Urinary bladder (tissue), 4 donors: Measurements from ENCODE around the gene ADAP2. TPM values are rescaled to one million over a fixed set of nuclear protein-coding genes. Genes with fewer than 3 reads are reported as not detected.
"Not testable (repeated sequence)": the region's sequence is repeated elsewhere in the genome, so short reads cannot be mapped to it uniquely, and the experiment has no call there.

Experiments used
- DNase-seq: peaks from one replicate; pipeline ENCODE4 v3.0.0-alpha.2; 2015; ENCODE audit errors: extremely low spot score
- H3K27ac ChIP-seq: one replicate; pipeline ENCODE4 v1.5.1; 2013; ENCODE audit warnings: low read depth, mild to moderate bottlenecking, moderate library complexity
- H3K36me3 ChIP-seq: one replicate; pipeline ENCODE4 v1.6.1; 2013; ENCODE audit warnings: mild to moderate bottlenecking, moderate library complexity; ENCODE audit not compliant: insufficient read depth
- H3K4me1 ChIP-seq: one replicate; pipeline ENCODE4 v1.6.1; 2013; ENCODE audit warnings: mild to moderate bottlenecking, moderate library complexity; ENCODE audit not compliant: insufficient read depth
- H3K4me3 ChIP-seq: one replicate; pipeline ENCODE4 v1.5.1; 2013; ENCODE audit warnings: low read depth, low read length
- WGBS: extraction: QIAGEN DNeasy Blood & Tissue Kit; methylation state at CpG from one replicate; pipeline ENCODE4 v1.1.7; 2013; 5-methylcytosine and 5-hydroxymethylcytosine counted together
- polyA plus RNA-seq: library from polyadenylated mRNA; stranded (reverse); fragments of 200-250 nt; gene quantifications from one replicate; pipeline ENCODE4 v1.2.3, GENCODE V29; 2013
- total RNA-seq: library from RNA; depleted of rRNA; stranded (reverse); fragments of >200 nt; gene quantifications from one replicate; pipeline ENCODE4 v1.2.3, GENCODE V29; 2014
- donor health status: healthy with polysubstance abuse.
- donor health status: healthy.

ADAP2 gene
- total and polyA plus RNA-seq, 2 donors: 6.7 to 15.1 TPM

- WGBS: 95% methylated on average over 5 of the region's 5 CpGs
- H3K36me3 ChIP-seq: no peaks in the 10 kb centered on the region
- no peak overlapping the region for H3K27ac ChIP-seq
- no peaks in the 10 kb centered on the region for H3K4me1 ChIP-seq
- DNase-seq: no peak
- no peak overlapping the region for H3K4me3 ChIP-seq
Observed at GRCh38 chr17:30947796-30948195, 26.1 kb downstream of the ADAP2 start.

- WGBS: 91% methylated on average over 5 of the region's 5 CpGs
- H3K4me1 ChIP-seq: no peaks in the 10 kb centered on the region
- DNase-seq: no peak
- H3K36me3 ChIP-seq: no peaks in the 10 kb centered on the region
- H3K4me3 ChIP-seq: no peak overlapping the region
- no peak overlapping the region for H3K27ac ChIP-seq
Observed at GRCh38 chr17:30950189-30950588, 28.4 kb downstream of the ADAP2 start.

- no peak overlapping the region for H3K4me3 ChIP-seq
- WGBS: 59% methylated on average over 9 of the region's 9 CpGs
- H3K36me3 ChIP-seq: no peaks in the 10 kb centered on the region
- DNase-seq: no peak
- no peaks in the 10 kb centered on the region for H3K4me1 ChIP-seq
- no peak overlapping the region for H3K27ac ChIP-seq
Observed at GRCh38 chr17:30950669-30951399, 29.1 kb downstream of the ADAP2 start.

- DNase-seq: no peak
- Histone ChIP-seq H3K27ac (no peak overlapping the region), H3K36me3 (no peaks in the 10 kb centered on the region), H3K4me3 (no peak overlapping the region), H3K4me1 (no peaks in the 10 kb centered on the region)
- 82% methylated on average over 9 of the region's 9 CpGs for WGBS
Observed at GRCh38 chr17:30952638-30953393, 31.1 kb downstream of the ADAP2 start.

GRCh38 chr17:30954046-30954830 lies 32.5 kb downstream of the ADAP2 start:
- Histone ChIP-seq H3K4me3 (no peak overlapping the region), H3K27ac (no peak overlapping the region), H3K36me3 (no peaks in the 10 kb centered on the region), H3K4me1 (no peaks in the 10 kb centered on the region)
- DNase-seq: no peak
- WGBS: 85% methylated on average over 6 of the region's 6 CpGs

GRCh38 chr17:30956764-30957374 lies 35.1 kb downstream of the ADAP2 start:
- Histone ChIP-seq H3K27ac (no peak overlapping the region), H3K4me3 (no peak overlapping the region), H3K4me1 (no peaks in the 10 kb centered on the region), H3K36me3 (no peaks in the 10 kb centered on the region)
- DNase-seq: no peak
- 29% methylated on average over 8 of the region's 8 CpGs for WGBS

GRCh38 chr17:30957741-30958140 lies 36.0 kb downstream of the ADAP2 start:
- Histone ChIP-seq H3K27ac (no peak overlapping the region), H3K36me3 (no peaks in the 10 kb centered on the region), H3K4me3 (no peak overlapping the region), H3K4me1 (no peaks in the 10 kb centered on the region)
- no peak for DNase-seq
- 93% methylated on average over 6 of the region's 6 CpGs for WGBS

- Histone ChIP-seq H3K4me3 (no peak overlapping the region), H3K36me3 (no peaks in the 10 kb centered on the region), H3K4me1 (no peaks in the 10 kb centered on the region), H3K27ac (no peak overlapping the region)
- no peak for DNase-seq
- WGBS: 80% methylated on average over 7 of the region's 7 CpGs
Observed at GRCh38 chr17:30958187-30958586, 36.4 kb downstream of the ADAP2 start.

GRCh38 chr17:30961209-30962188 lies 39.8 kb downstream of the ADAP2 start:
- H3K4me3 ChIP-seq: no peak overlapping the region
- 88% methylated on average over 9 of the region's 9 CpGs for WGBS
- no peaks in the 10 kb centered on the region for H3K4me1 ChIP-seq
- no peaks in the 10 kb centered on the region for H3K36me3 ChIP-seq
- no peak overlapping the region for H3K27ac ChIP-seq
- DNase-seq: no peak

- H3K36me3 ChIP-seq, DNase-seq, H3K27ac ChIP-seq, H3K4me3 ChIP-seq, H3K4me1 ChIP-seq: not testable (repeated sequence)
- WGBS: 96% methylated on average over 8 of the region's 8 CpGs
Observed at GRCh38 chr17:30964312-30964711, 42.6 kb downstream of the ADAP2 start.

- Histone ChIP-seq H3K36me3 (no peaks in the 10 kb centered on the region), H3K27ac (no peak overlapping the region), H3K4me1 (no peaks in the 10 kb centered on the region), H3K4me3 (no peak overlapping the region)
- WGBS: 78% methylated on average over 5 of the region's 5 CpGs
- DNase-seq: no peak
Observed at GRCh38 chr17:30964876-30965275, 43.1 kb downstream of the ADAP2 start.

- WGBS: 90% methylated on average over 3 of the region's 3 CpGs
- Histone ChIP-seq H3K27ac (no peak overlapping the region), H3K4me1 (peaks cover 1% of the 10 kb centered on the region), H3K4me3 (no peak overlapping the region), H3K36me3 (no peaks in the 10 kb centered on the region)
- no peak for DNase-seq
Observed at GRCh38 chr17:30965686-30966085, 43.9 kb downstream of the ADAP2 start.
